Inferior parietal cortex (tissue), 1 donor: ENCODE measurements around the gene CEP152.
A peak's percentile ranks its signal among the peaks of the same experiment; 100 is the strongest.
"Not testable (repeated sequence)": the region's sequence is repeated elsewhere in the genome, so short reads cannot be mapped to it uniquely, and the experiment has no call there.

Experiments
- DNase-seq: peaks from one replicate; pipeline ENCODE4 v3.0.0-alpha.2; 2016; ENCODE audit errors: extremely low spot score

CEP152 gene

DNA sequence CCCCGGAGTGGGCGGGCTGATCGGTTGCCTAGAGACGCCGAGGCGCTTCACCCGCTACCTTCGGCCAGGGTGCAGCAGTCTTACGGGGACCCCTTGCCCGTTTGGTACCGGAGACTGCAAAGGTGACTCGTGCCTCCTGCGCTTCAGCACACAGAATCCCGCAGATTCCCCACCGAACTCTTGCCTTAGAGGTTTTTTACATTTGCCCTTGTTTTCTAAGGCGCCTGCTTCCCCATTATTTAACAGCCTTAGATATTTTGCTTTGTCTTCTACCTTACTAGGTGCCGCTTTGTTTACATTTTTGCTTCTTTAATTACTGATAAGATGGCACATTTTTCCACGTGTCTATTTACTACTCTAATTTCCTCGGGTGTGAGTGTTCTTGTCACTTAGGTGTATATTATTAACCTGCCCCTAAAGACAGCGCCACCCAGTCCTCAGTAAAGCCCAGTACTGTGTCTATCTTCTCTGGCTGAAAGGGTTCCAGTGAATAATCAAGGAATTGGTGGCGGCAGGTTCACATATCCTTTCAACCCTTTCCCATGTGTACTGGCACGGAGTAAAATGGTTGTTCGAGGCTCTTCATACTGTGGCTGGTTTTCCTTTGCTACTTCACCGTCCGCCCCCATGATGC, 573 bp upstream of the CEP152 start:
- DNase-seq, result no peak

DNA sequence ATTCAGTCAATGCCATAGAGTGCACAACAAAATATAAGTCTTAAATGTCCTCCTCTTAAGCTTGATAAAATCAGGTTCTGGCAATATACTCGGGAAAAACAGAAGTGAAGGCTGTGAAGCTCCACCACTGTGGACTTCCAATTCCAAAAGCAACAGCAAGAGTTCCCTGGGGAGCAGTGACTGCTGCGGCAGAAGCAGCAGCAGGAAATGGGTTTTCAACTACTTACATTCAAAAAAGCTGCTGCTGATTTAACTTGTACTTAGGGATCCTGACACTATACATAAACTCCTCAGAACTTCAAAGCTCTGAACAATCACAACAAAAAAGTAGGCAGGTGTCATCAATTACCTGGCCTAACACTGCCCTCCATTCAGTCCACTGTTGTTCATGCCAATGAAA, 4.7 kb downstream of the CEP152 start:
- DNase-seq, result no peak

DNA sequence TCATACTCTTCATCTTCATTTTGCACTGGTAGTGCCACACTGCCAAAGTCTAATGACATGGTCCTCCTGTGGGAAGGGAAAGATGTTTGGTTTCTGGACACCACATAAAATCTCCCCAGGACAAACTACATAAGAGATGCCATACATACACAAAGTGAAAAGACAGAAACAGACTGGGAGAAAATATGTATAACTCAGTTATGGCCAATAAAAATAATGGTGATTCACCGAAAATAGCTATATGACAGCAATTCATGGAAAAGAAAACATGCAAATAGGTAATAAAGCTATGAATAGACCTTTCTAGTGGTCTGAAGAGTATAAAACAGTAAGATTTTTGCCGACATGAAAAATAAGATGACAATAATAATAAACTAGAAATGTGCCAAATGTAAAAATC, 5.3 kb downstream of the CEP152 start:
- DNase-seq, result no peak

DNA sequence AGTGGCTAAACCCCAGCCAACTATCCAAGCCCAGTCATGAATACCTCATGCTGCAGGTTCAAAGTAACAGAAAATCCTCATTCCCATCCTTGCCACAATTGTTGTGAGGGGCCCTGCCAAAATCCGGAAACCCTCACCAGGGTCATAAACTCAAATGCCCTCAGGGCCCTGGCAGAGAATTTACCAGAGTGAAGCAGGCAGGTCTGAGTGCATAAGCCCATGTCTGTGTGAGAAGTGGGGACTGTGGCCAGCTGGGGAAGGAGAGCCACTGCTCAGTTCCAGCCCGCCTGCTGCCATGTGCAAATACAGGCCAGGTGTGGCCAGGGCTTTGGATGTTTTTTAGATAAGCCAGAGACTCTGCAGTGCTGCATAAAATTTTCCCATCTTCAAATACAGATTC, 7.0 kb downstream of the CEP152 start:
- no peak for DNase-seq

DNA sequence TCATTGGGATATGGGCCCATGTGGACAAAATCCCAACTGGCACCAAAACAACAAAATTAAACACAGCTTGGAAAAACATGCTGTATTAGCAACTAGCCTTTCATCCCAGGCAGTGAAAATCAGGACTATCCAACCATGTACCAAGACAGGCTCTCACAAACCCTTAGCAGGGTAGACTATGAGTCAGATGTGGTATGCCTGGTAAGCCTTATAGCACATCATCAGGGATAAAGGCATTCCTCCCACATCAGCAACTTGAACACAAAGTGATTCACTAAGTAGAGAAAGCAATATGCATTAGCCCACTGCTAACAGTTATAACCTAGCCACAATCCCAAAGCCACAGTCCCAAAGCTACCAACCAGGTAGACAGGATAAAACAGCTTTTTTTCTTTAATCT, 8.0 kb downstream of the CEP152 start:
- DNase-seq, result no peak

DNA sequence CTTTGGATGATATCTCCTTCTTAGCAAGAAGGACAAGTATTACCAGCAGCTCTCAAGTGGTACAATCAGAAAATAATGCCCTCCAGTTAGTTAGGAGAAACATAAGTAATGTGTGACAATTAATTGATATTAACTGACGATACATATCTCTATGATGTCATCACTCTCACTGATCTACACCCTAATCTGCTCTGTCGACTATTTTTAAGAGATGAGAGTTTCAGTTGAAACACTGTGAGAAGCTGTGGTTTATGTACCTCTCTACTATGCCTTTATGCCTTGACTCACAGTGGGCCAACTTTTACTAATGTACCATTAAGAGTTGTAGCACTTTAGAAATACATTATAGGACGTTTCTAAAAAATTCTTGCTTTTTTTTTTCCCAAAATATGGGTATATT, 8.6 kb downstream of the CEP152 start:
- DNase-seq, result no peak

DNA sequence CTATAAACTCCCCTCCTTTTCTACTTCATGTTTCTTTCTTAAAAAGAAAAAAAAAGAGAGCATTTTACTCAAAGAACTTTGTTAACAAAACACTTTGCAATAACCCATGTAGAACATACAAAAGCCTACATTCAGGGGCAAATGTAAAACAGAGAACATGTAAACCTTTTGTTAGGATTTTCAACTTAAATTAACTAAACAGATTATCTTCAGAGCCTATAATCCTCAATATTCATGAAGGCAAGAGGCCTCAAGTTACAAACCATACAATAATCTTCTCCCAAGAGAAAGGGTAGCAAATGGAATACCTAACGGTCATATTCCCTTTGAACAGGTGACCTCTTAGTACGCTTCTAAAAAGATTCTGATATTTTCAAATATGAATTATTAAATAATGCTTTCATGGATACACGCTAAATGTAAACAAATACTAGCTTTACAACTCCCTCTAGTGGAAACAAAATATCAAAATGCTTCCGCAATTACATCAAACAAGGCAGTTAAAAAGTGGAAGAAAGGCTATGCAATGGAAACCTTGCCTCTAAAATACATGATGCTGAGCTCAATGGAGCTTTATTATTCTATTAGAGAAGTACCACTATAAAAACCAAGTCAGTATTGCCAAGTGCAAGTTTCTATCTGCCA, 9.9 kb downstream of the CEP152 start:
- peak; percentile 74 for DNase-seq

DNA sequence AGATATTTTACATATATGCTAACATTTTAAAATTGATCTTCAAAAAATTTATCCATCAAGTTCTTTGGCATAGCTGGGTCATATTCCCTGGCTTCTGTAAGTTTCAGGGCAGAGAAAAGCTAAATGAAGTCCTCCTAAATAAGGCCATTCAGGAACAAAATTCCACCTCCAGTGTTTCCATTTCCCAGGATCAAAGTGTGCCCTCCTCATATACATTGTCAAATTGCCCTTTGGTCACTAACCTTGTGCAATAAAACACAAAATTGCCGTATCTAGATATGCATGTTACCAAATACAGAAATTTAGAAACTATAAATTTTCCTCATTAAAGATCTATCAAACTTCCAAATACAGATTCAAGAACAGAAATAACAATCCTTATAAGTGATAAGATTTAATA, 10.6 kb downstream of the CEP152 start:
- no peak for DNase-seq

DNA sequence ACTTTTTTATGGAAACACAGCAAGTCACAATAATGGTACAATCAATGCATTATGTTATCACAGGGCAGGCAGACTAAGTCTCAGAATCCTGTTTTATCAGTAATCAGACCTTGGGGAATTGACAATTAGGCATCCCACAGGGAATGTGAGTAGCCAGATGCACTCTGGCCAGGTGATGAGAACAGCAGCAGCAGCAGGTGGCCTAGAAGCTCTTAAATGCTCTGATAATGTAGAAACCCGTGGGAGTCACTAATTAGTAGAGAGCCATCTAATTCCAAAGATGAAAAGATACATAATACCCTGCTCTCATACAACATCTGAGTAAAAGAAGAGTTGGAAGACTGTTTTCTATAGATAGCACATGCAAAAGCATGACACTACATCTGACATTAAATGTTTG, 12.6 kb downstream of the CEP152 start:
- DNase-seq, result no peak

DNA sequence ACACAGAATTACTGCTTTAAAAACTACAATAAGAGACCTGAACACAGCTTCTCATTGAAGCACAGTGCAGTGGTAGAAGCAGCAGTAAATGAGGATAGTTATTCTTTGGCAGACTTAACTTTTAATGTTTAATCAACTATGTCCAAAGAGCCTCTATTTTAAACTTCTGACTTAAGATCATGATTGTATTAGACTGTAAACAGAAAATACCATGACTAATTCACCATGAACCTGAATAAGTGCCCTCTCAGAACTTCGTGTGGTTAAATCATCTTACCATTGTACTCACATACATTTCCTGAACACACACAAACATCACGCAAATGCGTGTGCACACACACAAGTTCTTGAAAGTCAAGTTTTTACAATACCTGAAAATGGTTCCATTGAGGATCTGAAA, 13.9 kb downstream of the CEP152 start:
- DNase-seq, result no peak

DNA sequence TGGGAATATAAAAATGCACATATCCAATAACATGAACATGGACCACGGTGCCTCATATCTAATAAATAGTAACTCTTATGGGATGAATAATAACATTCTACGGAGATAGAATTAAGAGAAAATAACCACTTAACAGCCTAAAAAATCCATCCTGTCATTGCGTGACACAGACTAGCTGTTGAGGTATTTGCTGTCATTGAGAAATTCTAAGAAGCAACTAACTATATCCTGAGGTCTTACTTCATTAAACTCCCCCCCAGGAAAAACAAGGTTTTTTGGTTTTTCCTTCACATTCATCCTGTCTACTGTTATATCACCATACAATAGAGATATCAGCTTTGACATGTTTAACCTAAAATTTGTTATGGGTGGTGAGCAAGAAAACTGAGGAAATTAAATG, 14.3 kb downstream of the CEP152 start:
- DNase-seq, result no peak

DNA sequence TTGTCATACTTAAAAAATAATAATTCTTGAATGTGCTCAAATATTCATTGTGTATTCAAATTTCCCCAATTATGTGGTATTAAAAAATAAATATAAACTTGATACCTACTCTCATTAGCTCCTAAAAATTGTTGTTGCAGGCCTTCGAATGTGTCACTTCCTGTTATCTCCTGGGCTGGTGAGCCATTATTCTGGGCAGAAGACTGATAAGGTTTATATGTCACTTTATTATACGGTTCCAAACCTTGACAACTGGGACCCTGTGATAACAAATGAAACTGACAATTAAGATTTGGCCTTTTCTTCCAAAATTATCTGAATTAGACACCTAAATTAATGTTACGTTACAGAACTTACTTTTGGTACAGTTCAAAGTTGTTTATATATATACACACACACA, 15.0 kb downstream of the CEP152 start:
- no peak for DNase-seq

DNA sequence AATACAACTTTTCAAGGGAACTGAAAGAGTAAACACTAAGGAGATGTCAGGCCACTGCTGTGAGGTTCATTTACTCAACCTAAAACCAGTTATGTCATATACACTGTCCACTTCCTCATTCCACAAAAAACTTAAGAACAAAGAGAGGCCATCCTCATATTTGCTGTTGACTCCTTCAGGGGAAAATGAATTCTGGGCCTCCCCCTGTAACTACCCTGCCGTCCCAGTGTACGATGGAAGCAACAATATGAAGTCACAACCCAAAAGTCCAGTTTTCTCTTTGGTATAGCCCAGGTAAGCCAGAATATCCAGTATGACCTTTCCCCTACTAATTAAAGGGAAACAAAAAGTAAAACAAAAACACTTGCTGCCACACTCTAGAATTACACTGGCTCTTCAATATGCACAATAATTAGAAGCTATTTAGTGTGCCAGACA, 16.2 kb downstream of the CEP152 start:
- DNase-seq, result no peak

DNA sequence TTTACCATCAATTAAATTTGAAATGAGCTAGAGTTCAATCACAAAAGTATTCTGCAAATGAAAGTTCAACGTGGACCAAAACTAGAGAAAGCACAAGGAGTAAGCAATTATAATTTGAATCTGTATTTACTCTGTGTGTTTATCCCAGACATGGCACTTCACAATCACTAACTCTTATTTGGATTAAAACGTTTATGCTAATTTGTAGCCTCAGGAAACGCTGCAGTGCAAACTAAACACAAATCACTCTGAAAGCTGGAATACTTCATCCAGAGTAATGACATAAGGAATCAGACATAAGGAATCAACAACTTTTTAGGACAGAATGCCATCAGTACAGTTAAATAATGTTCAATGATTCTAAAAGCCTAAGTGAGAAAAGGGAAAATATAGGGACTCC, 18.5 kb downstream of the CEP152 start:
- DNase-seq, result no peak

DNA sequence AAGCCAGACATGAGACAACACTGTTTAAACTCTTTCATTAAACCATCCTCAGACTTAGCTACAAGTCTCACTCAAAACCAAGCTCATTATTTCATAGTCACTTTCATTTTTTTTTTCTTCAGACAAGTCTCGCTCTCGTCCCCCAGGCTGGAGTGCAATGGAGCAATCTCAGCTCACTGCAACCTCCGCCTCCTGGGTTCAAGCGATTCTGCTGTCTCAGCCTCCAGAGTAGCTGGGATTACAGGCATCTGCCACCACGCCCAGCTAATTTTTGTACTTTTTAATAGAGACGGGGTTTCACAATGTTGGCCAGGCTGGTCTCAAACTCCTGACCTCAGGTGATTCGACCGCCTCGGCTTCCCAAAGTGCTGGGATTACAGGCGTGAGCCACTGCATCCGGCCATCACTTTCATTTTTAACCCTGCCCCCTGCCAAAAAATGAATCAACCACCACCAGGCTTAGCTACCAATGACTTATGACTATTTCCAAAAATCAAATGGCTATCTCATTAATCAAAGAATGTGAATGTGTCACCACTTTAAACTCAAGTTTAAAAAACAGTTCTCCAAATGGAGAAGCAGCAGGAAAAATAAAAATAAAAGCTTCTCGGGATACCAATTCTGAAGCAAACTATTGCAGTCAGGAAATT, 20.3 kb downstream of the CEP152 start:
- not testable (repeated sequence) for DNase-seq

DNA sequence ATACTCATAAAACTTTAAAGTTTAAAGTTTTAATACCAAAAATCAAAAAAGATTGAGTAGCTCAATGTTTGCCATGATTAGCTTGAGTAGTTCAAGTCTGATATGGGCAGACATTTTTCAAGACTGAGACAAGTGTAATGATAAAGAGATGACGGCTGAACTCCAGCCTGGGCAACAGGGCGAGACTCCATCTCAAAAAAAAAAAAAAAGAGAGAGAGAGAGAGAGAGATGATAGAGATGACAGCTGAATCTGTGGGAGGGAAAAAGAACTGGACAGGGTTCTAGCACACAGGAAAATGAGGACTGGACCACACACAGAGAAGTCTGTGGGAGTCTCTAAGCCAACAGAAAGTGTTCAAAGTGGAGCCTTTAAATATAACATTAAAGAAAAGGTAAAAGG, 25.2 kb downstream of the CEP152 start:
- no peak for DNase-seq

DNA sequence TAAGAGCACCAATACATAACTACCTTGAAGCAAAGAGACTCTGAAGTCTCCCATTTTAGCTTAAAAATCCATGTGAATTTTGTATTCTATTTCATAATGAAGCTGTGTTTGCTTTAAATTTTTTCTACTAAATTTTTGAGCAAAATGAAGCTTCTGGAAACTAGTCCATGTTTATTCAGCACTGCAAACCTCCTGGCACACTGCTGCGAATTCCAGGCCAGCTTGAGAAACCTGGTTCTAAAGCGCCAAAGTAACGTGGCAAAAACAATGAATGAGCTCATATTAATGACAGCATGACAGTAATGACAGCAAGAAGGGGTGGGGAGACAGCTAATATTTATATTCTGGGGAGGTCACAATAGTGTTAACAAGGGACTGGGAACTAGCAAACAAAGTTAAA, 25.7 kb downstream of the CEP152 start:
- DNase-seq, result no peak

DNA sequence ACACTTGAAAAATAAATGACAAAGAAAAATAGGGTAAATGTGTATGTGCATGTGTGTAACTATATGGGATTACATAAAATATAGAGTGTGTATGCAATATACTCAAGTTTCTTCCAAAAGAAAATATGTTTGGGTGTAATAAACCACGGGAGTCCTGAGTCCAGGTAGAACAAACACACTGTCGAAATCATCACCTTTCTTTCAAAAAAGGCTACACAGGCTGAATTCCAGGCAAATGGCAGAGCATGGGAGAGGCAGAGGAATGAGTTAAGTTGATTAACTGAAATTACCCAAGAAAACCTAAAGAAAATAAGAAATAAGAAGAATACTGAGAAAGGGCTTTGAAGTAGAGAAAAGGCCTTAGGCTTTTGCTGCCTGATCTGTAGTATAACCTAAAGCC, 26.1 kb downstream of the CEP152 start:
- DNase-seq, result no peak

DNA sequence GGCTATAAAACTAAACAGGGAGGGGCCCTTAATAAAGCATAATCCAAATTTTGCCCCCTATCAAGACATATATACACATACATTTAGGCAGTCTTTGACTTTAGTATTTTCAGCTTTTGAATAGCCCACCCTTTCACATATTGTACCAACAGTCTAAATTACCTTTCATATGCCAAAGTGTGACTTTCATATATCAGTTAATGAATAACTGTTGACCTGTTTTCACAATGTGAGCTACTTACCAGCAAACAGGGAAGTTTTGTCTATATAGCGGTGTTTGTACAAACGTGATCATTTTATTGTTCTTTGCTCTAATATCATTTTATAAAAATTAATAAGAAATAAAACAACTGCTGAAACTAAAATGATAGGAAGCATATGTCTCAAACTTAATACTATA, 28.0 kb downstream of the CEP152 start:
- DNase-seq, result no peak

DNA sequence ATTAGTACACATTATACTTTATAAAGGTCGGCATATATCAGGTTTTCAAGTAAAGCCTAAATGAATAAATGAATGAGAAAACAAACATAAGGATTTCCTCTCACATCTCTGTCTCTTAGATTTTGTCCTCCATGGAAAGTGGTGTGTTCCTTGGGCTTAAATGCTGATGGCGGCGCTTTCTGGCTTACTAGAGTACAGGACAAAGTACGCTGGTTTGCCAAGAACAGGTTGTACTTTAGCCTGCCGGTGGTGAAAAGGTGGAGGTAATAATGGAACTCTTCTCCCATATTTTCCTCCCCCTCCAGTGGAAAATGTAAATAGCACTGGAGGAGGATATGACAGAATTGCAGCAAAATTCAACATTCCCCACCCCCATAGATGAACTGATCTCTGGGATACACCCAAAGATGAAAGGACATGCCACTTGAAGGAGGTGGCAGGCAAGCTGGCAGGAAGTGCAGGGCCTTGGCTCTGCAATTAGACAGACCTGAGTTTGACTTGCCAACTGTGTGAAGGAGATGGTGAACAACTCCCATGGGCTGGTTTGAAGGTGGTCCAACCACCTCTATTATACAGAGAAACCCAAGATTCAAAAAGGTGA, 29.3 kb downstream of the CEP152 start:
- DNase-seq, result no peak

DNA sequence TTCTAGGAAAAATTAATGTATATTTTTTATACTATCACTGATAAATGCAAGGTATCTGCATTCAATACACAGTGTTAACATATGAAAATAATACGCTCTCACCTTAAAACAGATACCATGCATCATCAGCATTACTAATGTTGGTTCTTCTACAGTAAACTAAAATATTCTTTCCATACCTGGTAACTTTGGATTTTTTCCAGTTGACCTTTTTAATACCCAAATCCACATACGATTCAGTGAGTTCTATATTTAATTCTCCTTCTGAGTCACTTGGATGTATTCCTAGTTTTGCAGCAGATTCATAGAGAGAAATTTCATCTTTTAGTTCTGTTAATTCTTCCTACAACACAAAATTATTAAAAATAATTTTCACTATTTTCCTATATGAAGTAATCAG, 29.9 kb downstream of the CEP152 start:
- no peak for DNase-seq

DNA sequence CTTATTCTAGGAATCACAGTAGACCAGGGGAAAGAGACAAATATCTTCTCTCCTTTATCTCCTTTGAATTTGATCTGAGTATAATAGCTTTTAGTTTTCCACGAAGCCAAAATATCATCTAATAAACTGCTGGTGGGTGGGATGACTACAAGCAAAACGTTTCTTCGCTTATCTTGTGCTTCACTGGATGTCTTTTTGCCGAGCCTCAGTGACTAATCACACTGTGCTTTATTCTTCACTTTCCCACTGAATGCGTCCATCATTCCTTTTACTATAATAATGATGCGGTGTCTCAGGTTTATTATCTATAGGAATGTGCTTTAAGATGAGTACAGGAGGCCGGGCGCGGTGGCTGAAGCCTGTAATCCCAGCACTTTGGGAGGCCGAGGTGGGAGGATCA, 32.5 kb downstream of the CEP152 start:
- no peak for DNase-seq
